Hindlimb muscle (tissue), 1 donor: ENCODE data around the gene PRDM15. TPM values are rescaled to one million over a fixed set of nuclear protein-coding genes. Genes with fewer than 3 reads are reported as not detected.
A peak's percentile ranks its signal among the peaks of the same experiment; 100 is the strongest.

Experiments used
- DNase-seq: peaks from one replicate; pipeline ENCODE4 v3.0.0-alpha.2; 2013
- polyA plus RNA-seq: library from polyadenylated mRNA; unstranded; fragments of 120-200 nt; gene quantifications from one replicate; pipeline ENCODE4 v1.2.1, GENCODE V29; 2013; ENCODE audit not compliant: insufficient read length

Gene PRDM15
- polyA plus RNA-seq, 1 donor = 4.5 TPM

DNA sequence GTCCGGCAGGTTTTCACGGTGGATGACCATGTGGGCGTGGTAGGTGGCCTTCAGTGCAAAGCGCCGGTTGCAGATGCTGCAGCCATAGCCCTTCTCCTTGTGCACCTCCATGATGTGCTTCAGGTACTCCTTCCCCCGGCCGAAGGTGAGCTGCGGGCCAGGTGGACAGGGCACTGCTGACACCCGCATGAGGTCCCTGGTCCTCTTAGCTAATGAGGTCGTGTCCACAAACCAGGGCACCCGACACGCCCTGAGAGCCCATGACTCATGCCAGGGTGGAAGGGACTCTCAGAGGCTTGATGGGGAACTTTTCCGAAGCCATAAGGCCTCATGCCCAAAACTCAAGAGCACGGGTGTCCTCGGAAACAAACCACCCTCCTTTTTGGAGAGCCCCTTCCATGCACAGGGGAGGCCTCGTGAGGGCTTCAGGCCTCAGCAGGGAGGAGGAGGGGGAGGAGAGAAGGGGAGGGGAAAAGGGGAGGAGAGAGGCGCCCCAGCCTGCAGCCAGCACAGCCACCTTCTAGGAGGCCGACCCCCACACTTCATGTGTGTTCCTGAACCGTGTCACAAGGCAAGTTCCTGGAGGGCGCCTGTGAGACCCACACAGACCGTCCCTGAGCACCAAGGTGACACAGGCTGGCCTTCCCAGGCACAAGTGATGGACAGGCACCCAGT lies 57.9 kb downstream of the PRDM15 start:
- no peak for DNase-seq

DNA sequence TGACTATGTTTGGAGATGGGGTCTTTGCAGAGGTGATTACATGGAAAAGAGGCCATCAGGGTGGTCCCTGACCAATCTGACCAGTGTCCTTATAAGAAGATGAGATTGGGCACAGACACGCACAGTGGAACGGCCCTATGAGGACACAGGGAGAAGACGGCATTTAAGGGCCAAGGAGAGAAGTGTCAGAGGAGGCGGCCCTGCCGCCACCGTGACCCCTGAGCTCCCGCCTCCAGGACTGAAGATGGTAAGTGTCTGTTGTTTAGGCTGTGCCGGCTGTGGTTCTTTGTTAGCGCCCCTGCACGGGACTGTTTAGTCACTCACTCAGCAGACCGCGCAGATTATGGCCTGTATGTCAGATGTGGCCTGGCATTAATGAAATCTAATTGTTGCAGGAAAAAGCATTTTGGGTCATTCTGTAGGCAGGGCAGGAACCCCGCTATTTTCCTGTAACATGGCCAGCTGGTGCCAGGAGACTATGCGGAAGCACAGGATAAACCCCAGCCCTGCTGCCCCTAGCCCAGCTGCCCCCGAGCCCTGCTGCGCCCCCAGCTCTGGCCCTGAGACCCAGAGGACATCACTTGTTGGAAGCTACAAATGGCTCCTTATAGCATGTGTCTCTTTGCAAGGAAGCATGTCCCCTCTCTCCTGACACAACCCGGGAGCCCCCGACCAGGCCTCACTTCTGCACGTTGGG lies 58.6 kb downstream of the PRDM15 start:
- no peak for DNase-seq

DNA sequence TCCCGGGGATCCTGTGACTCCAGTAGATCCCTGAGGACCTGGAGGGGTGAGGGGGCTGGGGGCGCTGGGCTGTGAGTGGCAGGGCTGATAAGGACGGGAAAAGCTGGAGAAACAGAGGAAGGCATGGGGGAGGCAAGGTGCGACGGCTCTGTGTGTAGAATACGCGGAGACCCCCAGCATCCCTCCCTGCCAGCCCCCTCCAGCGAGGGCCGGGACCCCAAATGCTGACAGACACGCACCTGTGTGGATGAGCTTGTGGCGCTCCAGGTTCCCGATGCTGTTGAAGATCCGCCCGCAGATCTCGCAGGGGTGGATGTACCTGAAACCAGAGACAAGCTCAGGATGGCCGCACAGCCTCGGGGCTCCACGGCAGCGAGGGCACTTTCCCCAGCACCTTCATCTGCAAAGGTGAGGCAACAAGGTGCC lies 59.3 kb downstream of the PRDM15 start:
- DNase-seq = no peak

- no peak for DNase-seq
Observed at GRCh38 chr21:41819236-41819855, 59.8 kb downstream of the PRDM15 start.

DNA sequence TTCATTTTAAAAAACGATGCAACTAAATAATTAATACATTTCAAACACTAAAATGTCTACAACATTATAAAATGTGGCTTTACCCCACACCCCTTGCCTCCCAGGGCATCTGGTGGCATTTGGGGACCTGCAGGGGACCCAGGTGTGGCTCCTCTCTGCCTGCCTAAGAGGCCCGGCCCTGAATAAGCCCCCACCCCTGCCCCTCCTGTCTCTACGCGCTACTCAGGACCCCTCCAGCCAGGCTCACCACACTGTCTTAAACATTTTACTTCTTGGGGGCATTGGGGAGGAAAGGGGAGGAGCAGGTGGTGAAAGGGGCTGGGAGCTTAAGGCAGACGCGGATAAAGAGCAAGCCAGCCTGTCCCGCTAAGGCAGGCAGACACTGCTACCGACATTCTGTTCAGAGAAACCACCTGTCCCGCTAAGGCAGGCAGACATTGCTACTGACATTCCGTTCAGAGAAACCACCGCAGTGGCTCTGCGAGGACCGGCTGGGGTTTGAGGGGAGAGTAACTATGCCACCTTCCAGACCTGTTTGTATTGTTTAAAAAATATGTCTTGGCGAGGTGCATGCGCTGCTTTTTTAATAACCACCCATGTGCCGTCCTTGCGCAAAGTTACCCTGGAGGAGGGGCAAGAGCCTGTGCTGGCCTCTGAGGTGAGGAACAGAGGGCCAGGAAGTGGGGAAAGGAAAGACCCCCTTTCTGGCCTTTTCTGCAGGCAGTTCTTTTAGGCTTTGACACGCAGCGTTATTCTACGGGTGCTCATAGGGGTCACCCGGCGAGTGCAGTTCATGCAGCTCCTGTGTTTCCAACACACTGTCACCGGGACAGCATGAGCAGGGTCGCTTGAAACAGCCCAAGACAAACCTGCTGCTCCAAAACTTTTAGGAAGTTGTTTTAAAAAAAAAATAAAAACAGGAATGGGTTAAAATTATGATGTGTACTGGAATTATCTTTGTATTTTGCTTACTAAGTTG lies 61.0 kb downstream of the PRDM15 start:
- DNase-seq = no peak

- DNase-seq = peak; percentile 44
Observed at GRCh38 chr21:41817228-41817627, 61.9 kb downstream of the PRDM15 start.

- peak; percentile 59 for DNase-seq
Observed at GRCh38 chr21:41816583-41817165, 62.5 kb downstream of the PRDM15 start.

- no peak for DNase-seq
Observed at GRCh38 chr21:41815652-41816582, 63.2 kb downstream of the PRDM15 start.

GRCh38 chr21:41813226-41813625 lies 65.9 kb downstream of the PRDM15 start:
- DNase-seq = no peak

DNA sequence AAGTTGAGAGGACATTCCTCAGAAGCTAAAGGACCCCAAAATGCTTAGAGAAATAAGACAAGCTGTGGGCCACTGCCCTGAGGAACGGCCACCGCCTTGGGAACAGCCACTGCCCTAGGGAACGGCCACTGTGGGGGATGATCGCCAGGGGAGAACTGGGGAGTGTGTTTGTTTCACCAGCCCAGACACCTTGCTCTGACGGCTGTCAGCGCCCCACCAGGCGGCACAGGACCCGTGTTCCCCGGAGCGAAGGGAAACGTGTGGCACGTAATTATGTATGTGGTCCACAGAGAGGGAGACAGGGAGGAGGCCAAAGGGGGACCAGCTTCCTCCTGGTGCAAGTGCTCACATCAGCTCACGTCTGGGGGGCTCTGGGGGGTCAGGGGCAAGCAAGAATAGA lies 66.5 kb downstream of the PRDM15 start:
- DNase-seq = no peak

DNA sequence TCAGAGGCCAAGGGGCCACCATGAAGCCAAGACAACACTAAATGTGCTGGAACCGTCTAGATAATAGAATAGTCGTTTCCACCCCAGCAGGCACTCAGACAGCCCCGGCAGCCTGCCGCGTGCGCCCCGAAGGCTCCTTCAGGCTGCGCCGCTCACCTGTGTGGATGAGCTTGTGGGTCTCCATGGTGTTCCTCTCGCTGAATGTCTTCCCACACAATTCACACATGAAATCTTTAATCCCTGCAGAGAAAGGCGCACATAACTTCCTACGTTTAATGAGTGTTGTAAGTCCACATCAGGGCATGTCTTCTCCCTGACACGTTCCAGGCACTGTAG lies 68.6 kb downstream of the PRDM15 start:
- no peak for DNase-seq

DNA sequence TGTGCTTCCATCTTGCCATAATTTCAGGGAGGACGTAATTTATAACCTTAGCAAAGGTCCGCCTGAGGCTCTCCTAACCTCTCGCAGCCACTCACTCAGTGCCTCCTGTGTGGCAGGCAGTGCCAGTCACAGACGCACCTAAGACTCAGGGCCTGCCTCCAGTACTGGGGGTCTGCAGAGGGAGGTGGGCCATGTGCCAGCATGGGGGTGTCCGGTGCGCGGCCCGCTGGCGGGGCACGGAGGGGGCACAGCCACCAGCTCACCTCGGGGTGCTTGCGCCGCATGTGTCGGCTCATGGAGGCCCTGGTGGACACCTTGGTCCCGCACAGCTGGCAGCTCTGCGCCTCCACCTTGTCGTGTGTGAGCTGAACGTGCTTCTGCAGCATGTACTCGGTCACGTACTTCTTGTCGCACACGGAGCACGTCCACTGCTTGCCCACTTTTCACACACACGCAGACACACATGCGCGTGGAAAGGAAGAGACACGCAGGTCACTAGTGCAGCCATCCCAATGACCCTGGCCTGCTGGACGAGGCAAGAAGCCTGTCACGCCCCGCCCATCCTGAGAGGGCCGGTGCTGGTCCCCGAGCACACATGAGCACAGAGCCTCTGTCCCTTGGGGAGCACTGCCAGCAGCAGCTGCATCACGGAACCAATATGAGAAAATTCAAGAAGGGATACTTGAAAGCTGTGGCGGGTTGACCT lies 69.1 kb downstream of the PRDM15 start:
- no peak for DNase-seq

DNA sequence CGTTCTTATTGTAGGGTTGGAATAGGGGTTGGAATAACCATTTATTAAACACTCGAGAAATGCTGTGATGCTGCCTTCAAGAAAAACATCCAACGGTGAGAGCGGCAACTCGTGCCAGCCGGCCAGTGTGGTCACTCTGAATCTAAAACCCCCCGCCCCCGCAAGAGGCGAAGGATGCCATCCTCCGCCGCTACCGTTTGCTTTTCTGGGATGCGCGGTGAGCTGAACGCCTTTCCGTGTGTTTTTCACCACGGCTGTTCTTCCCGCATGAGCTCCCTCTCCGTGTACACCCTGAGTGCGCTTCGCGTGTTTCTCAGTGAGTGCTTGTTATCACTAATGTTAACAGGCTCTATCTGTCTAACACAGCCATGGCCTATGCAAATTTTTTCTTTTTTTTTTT lies 70.3 kb downstream of the PRDM15 start:
- DNase-seq = no peak

- no peak for DNase-seq
Observed at GRCh38 chr21:41808094-41808493, 71.0 kb downstream of the PRDM15 start.

DNA sequence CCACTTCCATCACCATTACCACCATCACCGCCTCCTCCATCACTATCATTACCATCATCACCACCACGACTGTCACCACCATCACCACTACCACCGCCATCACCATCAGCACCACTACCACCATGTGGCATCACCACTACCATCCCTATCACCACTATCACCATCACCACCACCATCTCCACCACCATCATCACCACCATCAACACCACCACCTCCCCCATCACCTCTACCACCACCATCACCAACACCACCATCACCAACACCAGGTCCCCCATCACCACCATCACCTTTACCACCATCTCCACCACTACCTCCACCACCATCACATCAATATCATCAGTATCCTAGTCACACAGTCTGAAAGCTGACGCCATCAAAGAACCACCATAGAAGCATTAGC lies 72.4 kb downstream of the PRDM15 start:
- no peak for DNase-seq

GRCh38 chr21:41805643-41806042 lies 73.5 kb downstream of the PRDM15 start:
- DNase-seq = no peak

- DNase-seq = no peak
Observed at GRCh38 chr21:41805038-41805437, 74.1 kb downstream of the PRDM15 start.

GRCh38 chr21:41804381-41804780 lies 74.8 kb downstream of the PRDM15 start:
- no peak for DNase-seq

DNA sequence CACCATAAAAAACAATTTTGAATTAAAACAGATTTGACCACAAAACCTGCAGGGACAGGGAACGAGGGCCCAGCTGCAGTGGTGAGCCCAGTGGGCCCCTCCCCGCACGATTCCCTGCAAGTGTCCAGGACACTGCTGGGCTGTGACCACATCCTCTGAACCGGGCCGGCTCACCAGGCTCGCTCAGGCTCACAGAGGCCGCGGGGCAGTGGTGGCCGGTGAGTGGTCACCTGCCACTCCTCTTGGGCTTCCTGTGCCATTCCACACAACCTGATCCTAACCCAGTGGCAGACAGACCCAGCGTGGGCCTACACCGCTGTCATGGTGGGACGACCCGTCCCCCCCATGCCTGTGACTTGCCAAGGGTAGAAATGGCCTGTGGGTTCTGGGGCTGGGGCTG lies 75.8 kb downstream of the PRDM15 start:
- DNase-seq = no peak

DNA sequence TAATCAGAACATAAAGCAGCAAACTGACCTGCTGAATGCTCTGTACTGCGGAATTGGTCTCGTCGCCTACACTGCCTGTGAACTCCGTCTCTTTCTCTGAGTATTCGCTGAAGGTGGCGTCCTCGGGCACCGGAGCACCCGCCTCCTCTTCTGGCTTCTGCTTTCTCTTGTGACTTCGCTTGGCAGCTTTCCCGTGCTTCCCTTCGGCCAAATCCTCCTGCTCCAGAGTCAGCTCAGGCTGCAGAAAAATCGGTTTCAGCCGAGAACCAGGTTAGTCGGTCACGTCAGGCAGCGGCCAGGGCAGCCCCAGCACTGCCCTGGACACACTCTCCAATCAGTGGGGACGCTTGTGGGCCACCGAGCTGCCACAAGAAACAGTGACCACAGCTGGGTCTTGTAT lies 76.5 kb downstream of the PRDM15 start:
- DNase-seq = peak; percentile 71

- DNase-seq = no peak
Observed at GRCh38 chr21:41802198-41802584, 77.0 kb downstream of the PRDM15 start.
